Measurements from ENCODE around the gene CHCHD3.
"Not testable (repeated sequence)": the region's sequence is repeated elsewhere in the genome, so short reads cannot be mapped to it uniquely, and the experiment has no call there.

Gene CHCHD3

GRCh38 chr7:132905136-132905535 is 176.8 kb downstream of the CHCHD3 start:
- not testable (repeated sequence) for H3K36me3 ChIP-seq (ENCODE audit: control insufficient read depth, insufficient read depth, low read length); H3K27me3 ChIP-seq (ENCODE audit: control insufficient read depth, insufficient read depth, low read length); H3K9me3 ChIP-seq (ENCODE audit: control insufficient read depth, low read length); H3K4me1 ChIP-seq (ENCODE audit: control insufficient read depth, insufficient read depth, low read length); H3K4me3 ChIP-seq (ENCODE audit: low read length); H3K9ac ChIP-seq (ENCODE audit: low read length)

- H3K4me1 ChIP-seq (ENCODE audit: control insufficient read depth, insufficient read depth, low read length): no peaks in the 10 kb centered on the region
- no peak overlapping the region for H3K4me3 ChIP-seq (ENCODE audit: low read length)
- H3K9ac ChIP-seq (ENCODE audit: low read length): no peak overlapping the region
- no peaks in the 10 kb centered on the region for H3K36me3 ChIP-seq (ENCODE audit: control insufficient read depth, insufficient read depth, low read length)
- H3K27me3 ChIP-seq (ENCODE audit: control insufficient read depth, insufficient read depth, low read length): no peaks in the 10 kb centered on the region
- H3K9me3 ChIP-seq (ENCODE audit: control insufficient read depth, low read length): no peaks in the 10 kb centered on the region
Observed at GRCh38 chr7:132904209-132904608, 177.7 kb downstream of the CHCHD3 start.

GRCh38 chr7:132902294-132902693 is 179.6 kb downstream of the CHCHD3 start:
- not testable (repeated sequence) for H3K27me3 ChIP-seq (ENCODE audit: control insufficient read depth, insufficient read depth, low read length); H3K4me3 ChIP-seq (ENCODE audit: low read length); H3K9ac ChIP-seq (ENCODE audit: low read length); H3K9me3 ChIP-seq (ENCODE audit: control insufficient read depth, low read length); H3K36me3 ChIP-seq (ENCODE audit: control insufficient read depth, insufficient read depth, low read length); H3K4me1 ChIP-seq (ENCODE audit: control insufficient read depth, insufficient read depth, low read length)

- Histone ChIP-seq H3K4me3 (ENCODE audit: low read length) (no peak overlapping the region), H3K9me3 (ENCODE audit: control insufficient read depth, low read length) (no peaks in the 10 kb centered on the region), H3K36me3 (ENCODE audit: control insufficient read depth, insufficient read depth, low read length) (no peaks in the 10 kb centered on the region), H3K27me3 (ENCODE audit: control insufficient read depth, insufficient read depth, low read length) (no peaks in the 10 kb centered on the region), H3K4me1 (ENCODE audit: control insufficient read depth, insufficient read depth, low read length) (no peaks in the 10 kb centered on the region), H3K9ac (ENCODE audit: low read length) (no peak overlapping the region)
Observed at GRCh38 chr7:132901241-132901640, 180.6 kb downstream of the CHCHD3 start.

- H3K9ac ChIP-seq (ENCODE audit: low read length): no peak overlapping the region
- H3K9me3 ChIP-seq (ENCODE audit: control insufficient read depth, low read length): no peaks in the 10 kb centered on the region
- no peaks in the 10 kb centered on the region for H3K27me3 ChIP-seq (ENCODE audit: control insufficient read depth, insufficient read depth, low read length)
- no peaks in the 10 kb centered on the region for H3K4me1 ChIP-seq (ENCODE audit: control insufficient read depth, insufficient read depth, low read length)
- H3K4me3 ChIP-seq (ENCODE audit: low read length): no peak overlapping the region
- no peaks in the 10 kb centered on the region for H3K36me3 ChIP-seq (ENCODE audit: control insufficient read depth, insufficient read depth, low read length)
Observed at GRCh38 chr7:132899833-132900232, 182.1 kb downstream of the CHCHD3 start.

GRCh38 chr7:132898641-132899175 is 183.2 kb downstream of the CHCHD3 start:
- not testable (repeated sequence) for H3K36me3 ChIP-seq (ENCODE audit: control insufficient read depth, insufficient read depth, low read length); H3K9me3 ChIP-seq (ENCODE audit: control insufficient read depth, low read length); H3K27me3 ChIP-seq (ENCODE audit: control insufficient read depth, insufficient read depth, low read length); H3K4me1 ChIP-seq (ENCODE audit: control insufficient read depth, insufficient read depth, low read length); H3K9ac ChIP-seq (ENCODE audit: low read length); H3K4me3 ChIP-seq (ENCODE audit: low read length)

GRCh38 chr7:132897093-132897687 is 184.7 kb downstream of the CHCHD3 start:
- Histone ChIP-seq H3K9ac (ENCODE audit: low read length) (no peak overlapping the region), H3K27me3 (ENCODE audit: control insufficient read depth, insufficient read depth, low read length) (no peaks in the 10 kb centered on the region), H3K4me1 (ENCODE audit: control insufficient read depth, insufficient read depth, low read length) (no peaks in the 10 kb centered on the region), H3K9me3 (ENCODE audit: control insufficient read depth, low read length) (no peaks in the 10 kb centered on the region), H3K4me3 (ENCODE audit: low read length) (no peak overlapping the region), H3K36me3 (ENCODE audit: control insufficient read depth, insufficient read depth, low read length) (no peaks in the 10 kb centered on the region)

GRCh38 chr7:132895231-132895630 is 186.7 kb downstream of the CHCHD3 start:
- Histone ChIP-seq H3K4me1 (ENCODE audit: control insufficient read depth, insufficient read depth, low read length) (no peaks in the 10 kb centered on the region), H3K9ac (ENCODE audit: low read length) (no peak overlapping the region), H3K27me3 (ENCODE audit: control insufficient read depth, insufficient read depth, low read length) (no peaks in the 10 kb centered on the region), H3K4me3 (ENCODE audit: low read length) (no peak overlapping the region), H3K9me3 (ENCODE audit: control insufficient read depth, low read length) (no peaks in the 10 kb centered on the region), H3K36me3 (ENCODE audit: control insufficient read depth, insufficient read depth, low read length) (no peaks in the 10 kb centered on the region)

GRCh38 chr7:132893560-132893959 is 188.3 kb downstream of the CHCHD3 start:
- no peak overlapping the region for H3K4me3 ChIP-seq (ENCODE audit: low read length)
- H3K9ac ChIP-seq (ENCODE audit: low read length): no peak overlapping the region
- H3K36me3 ChIP-seq (ENCODE audit: control insufficient read depth, insufficient read depth, low read length): no peaks in the 10 kb centered on the region
- no peaks in the 10 kb centered on the region for H3K4me1 ChIP-seq (ENCODE audit: control insufficient read depth, insufficient read depth, low read length)
- no peaks in the 10 kb centered on the region for H3K27me3 ChIP-seq (ENCODE audit: control insufficient read depth, insufficient read depth, low read length)
- no peaks in the 10 kb centered on the region for H3K9me3 ChIP-seq (ENCODE audit: control insufficient read depth, low read length)

GRCh38 chr7:132892744-132893143 is 189.1 kb downstream of the CHCHD3 start:
- not testable (repeated sequence) for H3K27me3 ChIP-seq (ENCODE audit: control insufficient read depth, insufficient read depth, low read length); H3K9me3 ChIP-seq (ENCODE audit: control insufficient read depth, low read length); H3K9ac ChIP-seq (ENCODE audit: low read length); H3K36me3 ChIP-seq (ENCODE audit: control insufficient read depth, insufficient read depth, low read length); H3K4me1 ChIP-seq (ENCODE audit: control insufficient read depth, insufficient read depth, low read length); H3K4me3 ChIP-seq (ENCODE audit: low read length)

- H3K4me3 ChIP-seq (ENCODE audit: low read length): no peak overlapping the region
- no peaks in the 10 kb centered on the region for H3K27me3 ChIP-seq (ENCODE audit: control insufficient read depth, insufficient read depth, low read length)
- no peaks in the 10 kb centered on the region for H3K9me3 ChIP-seq (ENCODE audit: control insufficient read depth, low read length)
- no peak overlapping the region for H3K9ac ChIP-seq (ENCODE audit: low read length)
- no peaks in the 10 kb centered on the region for H3K36me3 ChIP-seq (ENCODE audit: control insufficient read depth, insufficient read depth, low read length)
- no peaks in the 10 kb centered on the region for H3K4me1 ChIP-seq (ENCODE audit: control insufficient read depth, insufficient read depth, low read length)
Observed at GRCh38 chr7:132891554-132891953, 190.3 kb downstream of the CHCHD3 start.

- no peaks in the 10 kb centered on the region for H3K36me3 ChIP-seq (ENCODE audit: control insufficient read depth, insufficient read depth, low read length)
- no peaks in the 10 kb centered on the region for H3K27me3 ChIP-seq (ENCODE audit: control insufficient read depth, insufficient read depth, low read length)
- no peak overlapping the region for H3K9ac ChIP-seq (ENCODE audit: low read length)
- H3K9me3 ChIP-seq (ENCODE audit: control insufficient read depth, low read length): no peaks in the 10 kb centered on the region
- H3K4me1 ChIP-seq (ENCODE audit: control insufficient read depth, insufficient read depth, low read length): peaks cover 12% of the 10 kb centered on the region
- no peak overlapping the region for H3K4me3 ChIP-seq (ENCODE audit: low read length)
Observed at GRCh38 chr7:132882714-132883428, 199.0 kb downstream of the CHCHD3 start.

Measured in mucosa of stomach (tissue), 1 donor.